Uterus (tissue), 2 donors: ENCODE data around the gene PSEN2.
"Not testable (repeated sequence)": the region's sequence is repeated elsewhere in the genome, so short reads cannot be mapped to it uniquely, and the experiment has no call there.

Source experiments
- CTCF ChIP-seq, 4 experiments: fragments of 200-600 bp in 2 of 4; fragments of 450-650 bp in 2 of 4; sonication (generic) in 2 of 4; IDR thresholded peaks; one replicate each; pipeline ENCODE4 v1.5.1; 2016 to 2019; ENCODE audit warnings: antibody characterized with exemption in 4 of 4, mild to moderate bottlenecking in 2 of 4, moderate library complexity in 1 of 4
- POLR2A ChIP-seq, 2 donors: fragments of 450-650 bp; IDR thresholded peaks; one replicate each; pipeline ENCODE4 v1.6.1; 2016; ENCODE audit warnings: antibody characterized with exemption in 2 of 2, mild to moderate bottlenecking in 1 of 2, moderate library complexity in 1 of 2

DNA sequence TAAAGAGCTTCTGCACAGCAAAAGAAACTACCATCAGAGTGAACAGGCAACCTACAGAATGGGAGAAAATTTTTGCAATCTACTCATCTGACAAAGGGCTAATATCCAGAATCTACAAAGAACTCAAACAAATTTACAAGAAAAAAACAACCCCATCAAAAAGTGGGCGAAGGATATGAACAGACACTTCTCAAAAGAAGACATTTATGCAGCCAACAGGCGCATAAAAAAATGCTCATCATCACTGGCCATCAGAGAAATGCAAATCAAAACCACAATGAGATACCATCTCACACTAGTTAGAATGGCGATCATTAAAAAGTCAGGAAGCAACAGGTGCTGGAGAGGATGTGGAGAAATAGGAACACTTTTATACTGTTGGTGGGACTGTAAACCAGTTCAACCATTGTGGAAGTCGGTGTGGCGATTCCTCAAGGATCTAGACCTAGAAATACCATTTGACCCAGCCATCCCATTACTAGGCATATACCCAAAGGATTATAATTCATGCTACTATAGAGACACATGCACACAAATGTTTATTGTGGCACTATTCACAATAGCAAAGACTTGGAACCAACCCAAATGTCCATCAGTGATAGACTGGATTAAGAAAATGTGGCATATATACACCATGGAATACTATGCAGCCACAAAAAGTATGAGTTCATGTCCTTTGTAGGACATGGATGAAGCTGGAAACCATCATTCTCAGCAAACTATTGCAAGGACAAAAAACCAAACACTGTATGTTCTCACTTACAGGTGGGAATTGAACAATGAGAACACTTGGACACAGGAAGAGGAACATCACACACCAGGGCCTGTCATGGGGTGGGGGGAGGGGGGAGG is 59.1 kb downstream of the PSEN2 start:
- TF ChIP-seq CTCF, POLR2A (IDR thresholded peaks at IDR 0.05): not testable (repeated sequence)
